OCI-LY1 (cell line): ENCODE data around the gene PTPRD.

Source experiments
- H2AFZ ChIP-seq: fragments of 200-600 bp; sonication (generic), shearing (Covaris generic); 2 replicates; pipeline ENCODE4 v1.6.0; 2014; ENCODE audit warnings: antibody characterized with exemption, mild to moderate bottlenecking, low read length
- H3F3A ChIP-seq: fragments of 200-600 bp; sonication (generic), shearing (Covaris generic); 2 replicates; pipeline ENCODE4 v1.6.0; 2014; ENCODE audit warnings: mild to moderate bottlenecking, antibody characterized with exemption, low read length, moderate library complexity; ENCODE audit not compliant: insufficient read depth
- H3K27ac ChIP-seq: fragments of 200-600 bp; sonication (generic); 2 replicates; pipeline ENCODE4 v1.5.1; 2014; ENCODE audit warnings: low read length, mixed run types, mild to moderate bottlenecking, low read depth; ENCODE audit not compliant: poor library complexity, severe bottlenecking
- H3K27me3 ChIP-seq: fragments of 200-600 bp; sonication (generic); 2 replicates; pipeline ENCODE4 v1.6.0; 2014; ENCODE audit warnings: antibody characterized with exemption, mild to moderate bottlenecking, low read length, moderate library complexity; ENCODE audit not compliant: insufficient read depth
- H3K36me3 ChIP-seq: fragments of 200-600 bp; sonication (generic); 2 replicates; pipeline ENCODE4 v1.6.1; 2014; ENCODE audit warnings: mild to moderate bottlenecking, antibody characterized with exemption, low read length, moderate library complexity, mixed read lengths; ENCODE audit not compliant: insufficient read depth
- H3K4me1 ChIP-seq: fragments of 200-600 bp; sonication (generic); 2 replicates; pipeline ENCODE4 v1.5.1; 2014; ENCODE audit warnings: mild to moderate bottlenecking, low read length, moderate library complexity; ENCODE audit not compliant: insufficient read depth, severe bottlenecking
- H3K4me2 ChIP-seq: fragments of 200-600 bp; sonication (generic), shearing (Covaris generic); 2 replicates; pipeline ENCODE4 v1.6.1; 2014; ENCODE audit warnings: low read length
- H3K4me3 ChIP-seq: fragments of 200-600 bp; sonication (generic); 2 replicates; pipeline ENCODE4 v1.5.1; 2014; ENCODE audit warnings: low read length, low read depth, mild to moderate bottlenecking, mixed read lengths; ENCODE audit not compliant: poor library complexity, severe bottlenecking
- H3K79me2 ChIP-seq: fragments of 200-600 bp; shearing (Covaris generic); 2 replicates; pipeline ENCODE4 v1.6.1; 2016; ENCODE audit warnings: mixed run types, low read length, mixed read lengths; ENCODE audit not compliant: insufficient read depth
- H3K9ac ChIP-seq: fragments of 200-600 bp; sonication (generic), shearing (Covaris generic); 2 replicates; pipeline ENCODE4 v1.6.1; 2014; ENCODE audit warnings: mild to moderate bottlenecking, low read length, mixed read lengths
- H3K9me2 ChIP-seq: fragments of 200-600 bp; sonication (generic), shearing (Covaris generic); 2 replicates; pipeline ENCODE4 v1.6.1; 2014; ENCODE audit warnings: low read depth, mild to moderate bottlenecking, low read length, mixed read lengths
- H3K9me3 ChIP-seq: fragments of 200-600 bp; shearing (Covaris generic); 2 replicates; pipeline ENCODE4 v1.6.1; 2014; ENCODE audit warnings: low read length, mixed read lengths
- H4K20me1 ChIP-seq: fragments of 200-600 bp; sonication (generic), shearing (Covaris generic); 2 replicates; pipeline ENCODE4 v1.6.0; 2016; ENCODE audit warnings: mild to moderate bottlenecking, low read length; ENCODE audit not compliant: insufficient read depth
- EZH2 ChIP-seq: fragments of 200-600 bp; sonication (generic), shearing (Covaris generic); IDR thresholded peaks from 2 replicates; pipeline ENCODE4 v1.8.0; 2017; ENCODE audit warnings: borderline replicate concordance, mixed run types, mild to moderate bottlenecking, antibody characterized with exemption, low read length, moderate library complexity, mixed read lengths
- TF ChIP-seq, protein P1 (sequence below): fragments of 200-600 bp; sonication (generic), shearing (Covaris generic); IDR thresholded peaks from 2 replicates; pipeline ENCODE4 v1.5.1; 2017; ENCODE audit warnings: mild to moderate bottlenecking, antibody characterized with exemption, low read length, moderate library complexity, mixed read lengths

Gene PTPRD

DNA sequence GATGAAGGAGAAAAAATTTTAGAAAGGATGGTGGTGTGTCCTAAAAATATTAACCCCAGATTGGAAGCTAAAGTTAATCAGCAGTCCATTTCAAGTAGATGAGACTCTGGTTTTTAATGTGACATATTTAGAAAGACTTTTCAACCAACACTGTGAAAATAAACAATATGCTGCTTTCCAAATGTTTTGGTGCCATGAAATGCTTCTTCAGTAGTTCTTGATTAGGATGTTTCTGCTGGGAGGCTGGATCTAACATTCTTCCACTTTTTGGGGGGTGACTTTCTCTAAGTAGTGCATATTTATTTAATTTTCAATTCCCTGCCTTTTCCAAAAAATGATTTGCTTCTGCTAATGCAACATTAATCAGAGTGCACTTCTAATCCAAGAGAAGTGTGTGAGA, 2219.9 kb downstream of the PTPRD start:
- Histone ChIP-seq H3K9me2 (no peaks in the 10 kb centered on the region), H3K4me2 (no peak overlapping the region), H3K79me2 (no peaks in the 10 kb centered on the region), H3K4me3 (no peak overlapping the region), H3K27ac (no peak overlapping the region), H3K36me3 (no peaks in the 10 kb centered on the region), H3K9ac (no peak overlapping the region), H3F3A (no peaks in the 10 kb centered on the region), H4K20me1 (no peaks in the 10 kb centered on the region), H3K4me1 (no peaks in the 10 kb centered on the region), H3K9me3 (no peaks in the 10 kb centered on the region), H3K27me3 (no peaks in the 10 kb centered on the region), H2AFZ (no peak overlapping the region)
- TF ChIP-seq EZH2, result no peak
- TF ChIP-seq, protein P1, sequence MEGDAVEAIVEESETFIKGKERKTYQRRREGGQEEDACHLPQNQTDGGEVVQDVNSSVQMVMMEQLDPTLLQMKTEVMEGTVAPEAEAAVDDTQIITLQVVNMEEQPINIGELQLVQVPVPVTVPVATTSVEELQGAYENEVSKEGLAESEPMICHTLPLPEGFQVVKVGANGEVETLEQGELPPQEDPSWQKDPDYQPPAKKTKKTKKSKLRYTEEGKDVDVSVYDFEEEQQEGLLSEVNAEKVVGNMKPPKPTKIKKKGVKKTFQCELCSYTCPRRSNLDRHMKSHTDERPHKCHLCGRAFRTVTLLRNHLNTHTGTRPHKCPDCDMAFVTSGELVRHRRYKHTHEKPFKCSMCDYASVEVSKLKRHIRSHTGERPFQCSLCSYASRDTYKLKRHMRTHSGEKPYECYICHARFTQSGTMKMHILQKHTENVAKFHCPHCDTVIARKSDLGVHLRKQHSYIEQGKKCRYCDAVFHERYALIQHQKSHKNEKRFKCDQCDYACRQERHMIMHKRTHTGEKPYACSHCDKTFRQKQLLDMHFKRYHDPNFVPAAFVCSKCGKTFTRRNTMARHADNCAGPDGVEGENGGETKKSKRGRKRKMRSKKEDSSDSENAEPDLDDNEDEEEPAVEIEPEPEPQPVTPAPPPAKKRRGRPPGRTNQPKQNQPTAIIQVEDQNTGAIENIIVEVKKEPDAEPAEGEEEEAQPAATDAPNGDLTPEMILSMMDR, result no peak

DNA sequence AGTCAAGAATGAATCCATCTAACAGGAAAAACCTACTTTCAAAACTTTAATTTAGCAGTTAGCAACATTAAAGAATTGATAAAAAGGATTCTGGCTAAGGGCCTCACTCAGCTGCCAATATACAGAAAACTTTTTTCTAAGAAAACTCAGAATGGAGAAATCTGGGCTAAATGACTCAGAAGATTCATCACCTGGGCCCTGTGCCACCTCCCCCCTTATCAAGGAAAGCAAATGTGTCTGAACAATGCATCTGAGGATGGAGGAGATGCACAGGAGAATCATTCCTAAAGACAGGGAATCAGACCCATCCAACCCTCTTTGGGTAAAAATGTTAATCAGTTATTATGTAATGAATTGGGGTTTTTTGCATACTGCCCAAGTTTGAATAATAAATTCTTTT, 2221.2 kb downstream of the PTPRD start:
- H3F3A ChIP-seq, result no peaks in the 10 kb centered on the region
- no peak overlapping the region for H3K9ac ChIP-seq
- H3K4me3 ChIP-seq, result no peak overlapping the region
- H3K9me2 ChIP-seq, result no peaks in the 10 kb centered on the region
- H3K9me3 ChIP-seq, result no peaks in the 10 kb centered on the region
- no peaks in the 10 kb centered on the region for H3K27me3 ChIP-seq
- H3K79me2 ChIP-seq, result no peaks in the 10 kb centered on the region
- no peak overlapping the region for H3K27ac ChIP-seq
- no peak overlapping the region for H2AFZ ChIP-seq
- H3K4me2 ChIP-seq, result no peak overlapping the region
- H3K36me3 ChIP-seq, result no peaks in the 10 kb centered on the region
- H3K4me1 ChIP-seq, result no peaks in the 10 kb centered on the region
- no peak for TF ChIP-seq EZH2
- TF ChIP-seq, protein P1, result no peak
- H4K20me1 ChIP-seq, result no peaks in the 10 kb centered on the region

DNA sequence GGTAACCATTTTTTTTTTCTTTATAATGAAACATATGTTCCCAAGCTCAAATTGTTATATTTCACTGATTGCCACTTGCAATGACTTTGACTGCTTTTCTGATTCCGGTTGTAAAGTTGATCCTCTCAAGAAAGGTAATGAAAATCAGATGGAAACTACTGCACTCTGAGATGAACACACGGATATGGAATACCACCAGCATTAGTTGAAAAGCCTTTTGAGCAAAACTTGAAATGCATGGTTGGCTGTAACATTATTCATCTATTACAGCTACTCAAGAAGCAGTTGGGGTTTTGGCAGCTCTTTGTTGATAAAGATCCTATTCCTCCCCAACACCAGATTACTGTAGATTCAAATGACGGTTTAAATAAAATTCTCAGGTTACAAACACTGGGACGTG, 2221.7 kb downstream of the PTPRD start:
- TF ChIP-seq, protein P1, result no peak
- no peak for TF ChIP-seq EZH2
- Histone ChIP-seq H3K4me1 (no peaks in the 10 kb centered on the region), H3K27ac (no peak overlapping the region), H3K79me2 (no peaks in the 10 kb centered on the region), H4K20me1 (no peaks in the 10 kb centered on the region), H3K27me3 (no peaks in the 10 kb centered on the region), H3K4me3 (no peak overlapping the region), H3K9me3 (no peaks in the 10 kb centered on the region), H3K9ac (no peak overlapping the region), H3K36me3 (no peaks in the 10 kb centered on the region), H3K9me2 (no peaks in the 10 kb centered on the region), H3K4me2 (no peak overlapping the region), H2AFZ (no peak overlapping the region), H3F3A (no peaks in the 10 kb centered on the region)
